Hepatocyte (in vitro differentiated cells): Measurements from ENCODE around the gene DIPK1A.

Experiments
- EZH2 ChIP-seq: fragments of 200-600 bp; sonication (generic); IDR thresholded peaks from 2 replicates; pipeline ENCODE4 v1.6.1; 2016; ENCODE audit warnings: antibody characterized with exemption, mild to moderate bottlenecking, borderline replicate concordance
- EZH2phosphoT487 ChIP-seq: fragments of 200-600 bp; sonication (generic); IDR thresholded peaks from one replicate; pipeline ENCODE4 v1.6.1; 2018; ENCODE audit warnings: antibody characterized with exemption, mild to moderate bottlenecking, low read depth, moderate library complexity; ENCODE audit not compliant: unreplicated experiment, severe bottlenecking
- TF ChIP-seq, protein P1 (sequence below): fragments of 200-600 bp; sonication (generic); IDR thresholded peaks from 2 replicates; pipeline ENCODE4 v1.5.1; 2016; ENCODE audit warnings: antibody characterized with exemption, mild to moderate bottlenecking; ENCODE audit not compliant: poor library complexity

DNA sequence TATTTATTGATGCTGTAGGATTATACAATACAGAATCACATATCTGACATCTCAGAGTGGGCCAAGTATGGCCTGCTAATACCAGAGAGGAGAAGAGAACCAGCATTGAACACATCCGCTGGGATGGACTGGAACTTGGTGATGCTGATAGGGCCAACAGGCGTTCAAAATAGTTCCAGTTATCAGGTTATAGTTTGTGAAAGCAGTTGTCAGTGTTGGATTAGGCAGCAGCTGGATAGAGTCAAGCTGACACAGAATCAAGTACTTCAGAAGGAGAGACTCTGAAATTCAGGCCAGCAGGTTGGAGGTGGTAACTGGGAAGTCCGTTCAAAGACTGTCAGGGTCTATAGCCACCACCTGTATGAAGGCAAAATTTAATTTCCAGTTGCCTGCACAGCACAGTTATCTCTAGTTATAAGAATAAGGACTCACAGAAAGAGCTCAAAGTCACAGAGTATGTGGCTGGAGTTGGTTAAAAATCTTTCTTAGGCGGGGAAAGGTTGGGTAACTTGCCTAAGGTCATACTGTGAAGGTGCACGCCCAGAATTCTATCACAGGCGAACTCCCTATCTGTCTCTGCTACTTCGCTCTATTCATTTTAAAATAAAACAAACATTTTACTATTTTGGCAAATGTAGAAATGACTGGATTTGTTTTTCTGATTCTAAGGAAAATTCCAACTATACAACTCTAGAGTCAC lies 9.9 kb upstream of the DIPK1A start:
- TF ChIP-seq, protein P1, sequence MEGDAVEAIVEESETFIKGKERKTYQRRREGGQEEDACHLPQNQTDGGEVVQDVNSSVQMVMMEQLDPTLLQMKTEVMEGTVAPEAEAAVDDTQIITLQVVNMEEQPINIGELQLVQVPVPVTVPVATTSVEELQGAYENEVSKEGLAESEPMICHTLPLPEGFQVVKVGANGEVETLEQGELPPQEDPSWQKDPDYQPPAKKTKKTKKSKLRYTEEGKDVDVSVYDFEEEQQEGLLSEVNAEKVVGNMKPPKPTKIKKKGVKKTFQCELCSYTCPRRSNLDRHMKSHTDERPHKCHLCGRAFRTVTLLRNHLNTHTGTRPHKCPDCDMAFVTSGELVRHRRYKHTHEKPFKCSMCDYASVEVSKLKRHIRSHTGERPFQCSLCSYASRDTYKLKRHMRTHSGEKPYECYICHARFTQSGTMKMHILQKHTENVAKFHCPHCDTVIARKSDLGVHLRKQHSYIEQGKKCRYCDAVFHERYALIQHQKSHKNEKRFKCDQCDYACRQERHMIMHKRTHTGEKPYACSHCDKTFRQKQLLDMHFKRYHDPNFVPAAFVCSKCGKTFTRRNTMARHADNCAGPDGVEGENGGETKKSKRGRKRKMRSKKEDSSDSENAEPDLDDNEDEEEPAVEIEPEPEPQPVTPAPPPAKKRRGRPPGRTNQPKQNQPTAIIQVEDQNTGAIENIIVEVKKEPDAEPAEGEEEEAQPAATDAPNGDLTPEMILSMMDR, result no peak
- no peak for TF ChIP-seq EZH2
- TF ChIP-seq EZH2phosphoT487, result no peak
